Neural cell (in vitro differentiated cells): ENCODE measurements around the gene SLC19A1. TPM values are rescaled to one million over a fixed set of nuclear protein-coding genes. Genes with fewer than 3 reads are reported as not detected.

Source experiments
- H2AFZ ChIP-seq: fragments of 200-600, 300-800 bp; sonication (generic), shearing (Covaris generic); 2 replicates; pipeline ENCODE4 v1.6.0; 2014; ENCODE audit warnings: low read depth, mild to moderate bottlenecking, antibody characterized with exemption, low read length, moderate library complexity
- H3F3A ChIP-seq: fragments of 200-600 bp; shearing (Covaris generic); 2 replicates; pipeline ENCODE4 v1.6.1; 2016; ENCODE audit warnings: mild to moderate bottlenecking, moderate library complexity, mixed read lengths, antibody characterized with exemption, low read length; ENCODE audit not compliant: insufficient read depth, poor library complexity, severe bottlenecking
- H3K27ac ChIP-seq: fragments of 200-600, 300-800 bp; sonication (generic), shearing (Covaris generic); 2 replicates; pipeline ENCODE4 v1.5.1; 2014; ENCODE audit warnings: mild to moderate bottlenecking, low read length, moderate library complexity
- H3K27me3 ChIP-seq: fragments of 300-800, 200-600 bp; sonication (generic), shearing (Covaris generic); 2 replicates; pipeline ENCODE4 v1.6.0; 2014; ENCODE audit warnings: mild to moderate bottlenecking, low read depth, low read length, moderate library complexity; ENCODE audit not compliant: insufficient read depth
- H3K36me3 ChIP-seq: fragments of 300-800, 200-600 bp; sonication (generic), shearing (Covaris generic); 2 replicates; pipeline ENCODE4 v1.5.1; 2014; ENCODE audit warnings: mild to moderate bottlenecking, antibody characterized with exemption, low read length, moderate library complexity; ENCODE audit not compliant: insufficient read depth
- H3K4me2 ChIP-seq: fragments of 300-800, 200-600 bp; sonication (generic), shearing (Covaris generic); 2 replicates; pipeline ENCODE4 v1.6.0; 2014; ENCODE audit warnings: mild to moderate bottlenecking, low read length
- H3K4me3 ChIP-seq: fragments of 300-800, 200-600 bp; sonication (generic), shearing (Covaris generic); 2 replicates; pipeline ENCODE4 v1.5.1; 2014; ENCODE audit warnings: mild to moderate bottlenecking, low read length, moderate library complexity
- H3K79me2 ChIP-seq: fragments of 200-600 bp; shearing (Covaris generic); replicated peaks from 2 replicates; pipeline ENCODE4 v1.6.0; 2014; ENCODE audit warnings: mild to moderate bottlenecking, low read length, moderate library complexity; ENCODE audit not compliant: insufficient read depth
- H3K9ac ChIP-seq: fragments of 300-800, 200-600 bp; sonication (generic), shearing (Covaris generic); 2 replicates; pipeline ENCODE4 v1.6.1; 2016; ENCODE audit warnings: mild to moderate bottlenecking, low read length, mixed read lengths
- H3K9me2 ChIP-seq: fragments of 200-600 bp; shearing (Covaris generic); 2 replicates; pipeline ENCODE4 v1.6.1; 2016; ENCODE audit warnings: mild to moderate bottlenecking, low read length, mixed read lengths; ENCODE audit not compliant: insufficient read depth
- H3K9me3 ChIP-seq: fragments of 200-600, 300-800 bp; sonication (generic), shearing (Covaris generic); 2 replicates; pipeline ENCODE4 v1.6.1; 2016; ENCODE audit warnings: mild to moderate bottlenecking, mixed run types, low read length, moderate library complexity, mixed read lengths
- H4K20me1 ChIP-seq: fragments of 200-600 bp; shearing (Covaris generic); 2 replicates; pipeline ENCODE4 v1.6.1; 2016; ENCODE audit warnings: mild to moderate bottlenecking, mixed run types; ENCODE audit not compliant: insufficient read depth
- EP300 ChIP-seq: fragments of 450-650 bp; conservative IDR thresholded peaks from 2 replicates; pipeline ENCODE4 v1.6.1; 2014; ENCODE audit warnings: antibody characterized with exemption, mild to moderate bottlenecking, moderate library complexity; ENCODE audit not compliant: poor library complexity, severe bottlenecking
- MXI1 ChIP-seq: fragments of 450-650 bp; conservative IDR thresholded peaks from 2 replicates; pipeline ENCODE4 v1.6.1; 2014; ENCODE audit warnings: antibody characterized with exemption, mild to moderate bottlenecking; ENCODE audit not compliant: poor library complexity, severe bottlenecking
- RAD21 ChIP-seq: fragments of 450-650 bp; conservative IDR thresholded peaks from 2 replicates; pipeline ENCODE4 v1.6.1; 2014; ENCODE audit warnings: antibody characterized with exemption, mild to moderate bottlenecking, moderate library complexity
- SMC3 ChIP-seq: fragments of 450-650 bp; conservative IDR thresholded peaks from 2 replicates; pipeline ENCODE4 v1.6.1; 2014; ENCODE audit warnings: antibody characterized with exemption, mild to moderate bottlenecking, moderate library complexity; ENCODE audit not compliant: poor library complexity
- polyA plus RNA-seq: library from polyadenylated mRNA; depleted of rRNA; stranded (reverse); fragments of >200 nt; gene quantifications from 2 replicates; pipeline ENCODE4 v1.2.3, GENCODE V29; 2014
- TF ChIP-seq, protein P1 (sequence below): IDR thresholded peaks from 2 replicates; pipeline ENCODE4 v1.6.1; 2012; ENCODE audit warnings: borderline replicate concordance
- TF ChIP-seq, protein P2 (sequence below): fragments of 450-650 bp; IDR thresholded peaks from 2 replicates; pipeline ENCODE4 v1.5.1; 2014; ENCODE audit warnings: antibody characterized with exemption, mild to moderate bottlenecking, moderate library complexity; ENCODE audit not compliant: poor library complexity, severe bottlenecking

The SLC19A1 gene
- polyA plus RNA-seq, 1 donor from 2014 or later = 2.9 TPM

DNA sequence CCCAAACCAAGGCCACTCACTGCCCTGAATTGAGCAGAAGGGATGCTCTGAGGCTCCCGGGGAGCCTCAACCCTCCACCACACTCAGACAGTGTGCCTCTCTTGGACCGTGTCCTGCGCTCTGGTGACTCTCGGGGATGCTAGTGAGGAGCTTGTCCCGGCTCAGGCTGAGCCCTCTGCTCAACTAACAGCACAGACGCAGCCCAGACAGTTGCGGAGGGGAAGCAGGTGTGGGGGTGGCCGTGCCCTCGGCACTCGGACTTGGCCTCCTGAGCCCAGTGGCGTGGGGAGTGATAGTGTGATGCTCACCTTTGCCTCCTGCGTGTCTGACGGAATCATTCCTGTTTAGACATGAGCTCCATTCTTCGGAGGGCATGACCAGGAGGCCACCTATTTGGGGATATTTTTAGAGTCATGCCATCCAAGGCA lies 15.4 kb upstream of the SLC19A1 start:
- Histone ChIP-seq H3K9me2 (no peaks in the 10 kb centered on the region), H3K4me2 (no peak overlapping the region), H4K20me1 (no peaks in the 10 kb centered on the region), H2AFZ (no peak overlapping the region), H3K9ac (no peak overlapping the region), H3K79me2 (no peaks in the 10 kb centered on the region), H3K36me3 (no peaks in the 10 kb centered on the region), H3F3A (no peaks in the 10 kb centered on the region), H3K9me3 (no peaks in the 10 kb centered on the region), H3K27ac (no peak overlapping the region), H3K27me3 (no peaks in the 10 kb centered on the region), H3K4me3 (no peak overlapping the region)
- TF ChIP-seq MXI1 = no peak

DNA sequence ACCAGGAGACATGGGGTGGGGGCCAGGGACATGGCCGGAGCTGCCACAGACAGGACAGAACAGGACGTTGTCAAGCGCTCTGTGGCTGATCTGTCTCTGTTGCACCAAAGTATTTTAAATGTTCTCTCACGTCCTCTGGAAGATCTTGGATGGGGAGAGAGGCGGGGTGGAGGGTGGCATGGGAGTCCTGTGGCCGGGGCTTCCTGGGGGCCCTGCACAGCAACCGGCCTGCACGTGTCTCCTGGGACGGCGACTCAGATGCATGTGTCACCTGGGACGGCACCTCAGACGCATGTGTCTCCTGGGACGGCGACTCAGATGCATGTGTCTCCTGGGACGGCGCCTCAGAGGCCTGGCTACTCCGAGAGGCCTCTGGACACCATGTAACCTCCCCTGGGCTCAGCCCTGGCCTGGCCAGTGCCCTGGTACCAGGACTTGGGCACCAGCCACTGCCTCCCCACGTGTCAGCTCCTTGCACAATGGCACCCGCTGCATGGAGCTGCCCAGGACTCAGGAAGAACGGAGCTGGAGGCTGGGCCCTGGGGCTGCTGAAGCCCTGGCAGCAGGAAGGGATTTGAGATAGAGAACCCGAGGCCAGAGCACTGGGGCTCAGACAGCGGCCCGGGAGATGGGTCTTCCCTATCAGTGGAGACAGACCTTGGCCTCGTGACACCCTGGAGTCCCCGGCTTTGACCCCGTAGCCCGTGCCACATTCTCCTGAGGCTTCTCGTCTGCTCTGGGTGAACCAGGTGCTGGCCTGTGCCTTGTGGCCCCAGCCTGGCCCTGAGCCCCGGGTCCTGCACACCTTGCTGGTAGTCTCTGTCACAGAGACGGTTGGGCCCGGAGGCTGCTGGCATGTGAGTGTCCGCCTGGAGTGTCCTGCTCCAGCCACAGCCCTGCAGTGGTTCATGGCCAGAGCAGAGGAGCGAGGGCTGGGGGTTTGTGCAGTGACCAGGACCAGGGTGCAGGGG lies 14.7 kb upstream of the SLC19A1 start:
- no peak overlapping the region for H2AFZ ChIP-seq
- H3K27ac ChIP-seq = no peak overlapping the region
- no peaks in the 10 kb centered on the region for H3K9me3 ChIP-seq
- no peak overlapping the region for H3K4me2 ChIP-seq
- no peaks in the 10 kb centered on the region for H3K27me3 ChIP-seq
- H4K20me1 ChIP-seq = no peaks in the 10 kb centered on the region
- H3K4me3 ChIP-seq = no peak overlapping the region
- no peaks in the 10 kb centered on the region for H3K36me3 ChIP-seq
- H3K9ac ChIP-seq = no peak overlapping the region
- TF ChIP-seq MXI1 (no peak), RAD21 (no peak), SMC3 (no peak), EP300 (no peak)
- TF ChIP-seq, protein P1, sequence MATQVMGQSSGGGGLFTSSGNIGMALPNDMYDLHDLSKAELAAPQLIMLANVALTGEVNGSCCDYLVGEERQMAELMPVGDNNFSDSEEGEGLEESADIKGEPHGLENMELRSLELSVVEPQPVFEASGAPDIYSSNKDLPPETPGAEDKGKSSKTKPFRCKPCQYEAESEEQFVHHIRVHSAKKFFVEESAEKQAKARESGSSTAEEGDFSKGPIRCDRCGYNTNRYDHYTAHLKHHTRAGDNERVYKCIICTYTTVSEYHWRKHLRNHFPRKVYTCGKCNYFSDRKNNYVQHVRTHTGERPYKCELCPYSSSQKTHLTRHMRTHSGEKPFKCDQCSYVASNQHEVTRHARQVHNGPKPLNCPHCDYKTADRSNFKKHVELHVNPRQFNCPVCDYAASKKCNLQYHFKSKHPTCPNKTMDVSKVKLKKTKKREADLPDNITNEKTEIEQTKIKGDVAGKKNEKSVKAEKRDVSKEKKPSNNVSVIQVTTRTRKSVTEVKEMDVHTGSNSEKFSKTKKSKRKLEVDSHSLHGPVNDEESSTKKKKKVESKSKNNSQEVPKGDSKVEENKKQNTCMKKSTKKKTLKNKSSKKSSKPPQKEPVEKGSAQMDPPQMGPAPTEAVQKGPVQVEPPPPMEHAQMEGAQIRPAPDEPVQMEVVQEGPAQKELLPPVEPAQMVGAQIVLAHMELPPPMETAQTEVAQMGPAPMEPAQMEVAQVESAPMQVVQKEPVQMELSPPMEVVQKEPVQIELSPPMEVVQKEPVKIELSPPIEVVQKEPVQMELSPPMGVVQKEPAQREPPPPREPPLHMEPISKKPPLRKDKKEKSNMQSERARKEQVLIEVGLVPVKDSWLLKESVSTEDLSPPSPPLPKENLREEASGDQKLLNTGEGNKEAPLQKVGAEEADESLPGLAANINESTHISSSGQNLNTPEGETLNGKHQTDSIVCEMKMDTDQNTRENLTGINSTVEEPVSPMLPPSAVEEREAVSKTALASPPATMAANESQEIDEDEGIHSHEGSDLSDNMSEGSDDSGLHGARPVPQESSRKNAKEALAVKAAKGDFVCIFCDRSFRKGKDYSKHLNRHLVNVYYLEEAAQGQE = no peak
- TF ChIP-seq, protein P2, sequence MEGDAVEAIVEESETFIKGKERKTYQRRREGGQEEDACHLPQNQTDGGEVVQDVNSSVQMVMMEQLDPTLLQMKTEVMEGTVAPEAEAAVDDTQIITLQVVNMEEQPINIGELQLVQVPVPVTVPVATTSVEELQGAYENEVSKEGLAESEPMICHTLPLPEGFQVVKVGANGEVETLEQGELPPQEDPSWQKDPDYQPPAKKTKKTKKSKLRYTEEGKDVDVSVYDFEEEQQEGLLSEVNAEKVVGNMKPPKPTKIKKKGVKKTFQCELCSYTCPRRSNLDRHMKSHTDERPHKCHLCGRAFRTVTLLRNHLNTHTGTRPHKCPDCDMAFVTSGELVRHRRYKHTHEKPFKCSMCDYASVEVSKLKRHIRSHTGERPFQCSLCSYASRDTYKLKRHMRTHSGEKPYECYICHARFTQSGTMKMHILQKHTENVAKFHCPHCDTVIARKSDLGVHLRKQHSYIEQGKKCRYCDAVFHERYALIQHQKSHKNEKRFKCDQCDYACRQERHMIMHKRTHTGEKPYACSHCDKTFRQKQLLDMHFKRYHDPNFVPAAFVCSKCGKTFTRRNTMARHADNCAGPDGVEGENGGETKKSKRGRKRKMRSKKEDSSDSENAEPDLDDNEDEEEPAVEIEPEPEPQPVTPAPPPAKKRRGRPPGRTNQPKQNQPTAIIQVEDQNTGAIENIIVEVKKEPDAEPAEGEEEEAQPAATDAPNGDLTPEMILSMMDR = no peak
- H3K79me2 ChIP-seq = no peaks in the 10 kb centered on the region
- H3K9me2 ChIP-seq = no peaks in the 10 kb centered on the region
- H3F3A ChIP-seq = no peaks in the 10 kb centered on the region

DNA sequence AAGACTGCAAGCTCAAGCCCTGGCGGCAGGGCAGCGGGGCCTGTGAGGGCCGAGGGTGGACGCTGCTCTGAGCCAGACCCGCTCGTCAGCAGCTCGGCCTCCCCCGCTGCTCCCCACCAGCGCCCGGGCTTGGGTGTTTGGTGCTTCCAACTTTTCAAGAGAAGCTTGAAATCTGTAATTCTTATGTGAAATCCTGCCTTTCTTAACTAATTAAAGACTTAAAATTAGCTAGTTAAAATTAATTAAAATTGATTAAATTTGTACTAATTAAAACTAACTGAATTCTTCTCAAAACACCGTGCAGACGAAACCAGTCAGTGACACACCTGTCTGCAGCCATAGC lies 14.0 kb upstream of the SLC19A1 start:
- H3K4me3 ChIP-seq = peak overlapping the region; percentile 57
- H3K27me3 ChIP-seq = no peaks in the 10 kb centered on the region
- H3K27ac ChIP-seq = no peak overlapping the region
- H3K9me2 ChIP-seq = no peaks in the 10 kb centered on the region
- H3K9me3 ChIP-seq = no peaks in the 10 kb centered on the region
- H4K20me1 ChIP-seq = no peaks in the 10 kb centered on the region
- no peak overlapping the region for H3K4me2 ChIP-seq
- H3F3A ChIP-seq = no peaks in the 10 kb centered on the region
- no peaks in the 10 kb centered on the region for H3K79me2 ChIP-seq
- H2AFZ ChIP-seq = no peak overlapping the region
- H3K9ac ChIP-seq = peak overlapping the region; percentile 38
- no peaks in the 10 kb centered on the region for H3K36me3 ChIP-seq
- TF ChIP-seq EP300 = no peak
- TF ChIP-seq, protein P2 = peak; percentile 6
- TF ChIP-seq, protein P1 = no peak
